ENCODE measurements around the gene CAMK2B. TPM values are rescaled to one million over a fixed set of nuclear protein-coding genes. Genes with fewer than 3 reads are reported as not detected.

The CAMK2B gene
- total RNA-seq, 1 donor from 2014 or later: 9.3 TPM

DNA sequence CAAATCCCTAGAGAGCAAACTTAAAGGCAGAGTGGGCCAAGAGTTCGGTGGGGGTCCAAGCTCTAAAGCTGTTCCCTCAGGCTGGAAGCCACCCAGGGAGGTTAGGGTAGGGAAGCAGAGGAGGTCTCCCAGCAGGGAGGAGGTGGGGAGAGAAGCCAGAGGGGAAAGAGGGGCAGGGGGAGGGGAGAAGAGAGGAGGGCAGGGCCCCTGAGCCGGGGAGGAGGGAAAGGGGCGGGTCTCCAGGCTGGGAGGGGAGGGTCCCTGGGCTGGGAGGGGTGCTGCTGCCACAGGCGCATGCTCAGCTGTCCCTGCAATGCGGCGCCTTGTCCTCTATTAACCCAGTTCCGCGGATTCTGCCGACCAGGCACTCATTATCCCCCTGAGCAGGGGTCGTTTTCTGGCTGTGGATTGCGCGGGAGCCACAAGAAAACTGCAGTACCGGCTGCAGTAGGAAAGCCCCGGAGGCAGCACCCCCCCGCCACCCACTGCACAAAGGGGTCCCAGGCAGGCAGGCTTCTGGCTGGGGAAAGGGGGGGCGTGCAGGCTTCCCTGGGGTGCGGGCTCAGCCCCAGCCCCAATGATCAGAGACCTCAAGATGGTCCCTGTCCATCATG lies 49.3 kb downstream of the CAMK2B start:
- Mint-ChIP-seq H3K4me1 (ENCODE audit: low read depth) (peaks cover 2% of the 10 kb centered on the region), H3K27ac (no peak overlapping the region), H3K27me3 (peaks cover 9% of the 10 kb centered on the region), H3K4me3 (ENCODE audit: low read depth) (peak overlapping the region; percentile 33), H3K9me3 (ENCODE audit: low read depth) (no peaks in the 10 kb centered on the region), H3K36me3 (ENCODE audit: insufficient read depth) (no peaks in the 10 kb centered on the region)
- TF ChIP-seq, protein P1, sequence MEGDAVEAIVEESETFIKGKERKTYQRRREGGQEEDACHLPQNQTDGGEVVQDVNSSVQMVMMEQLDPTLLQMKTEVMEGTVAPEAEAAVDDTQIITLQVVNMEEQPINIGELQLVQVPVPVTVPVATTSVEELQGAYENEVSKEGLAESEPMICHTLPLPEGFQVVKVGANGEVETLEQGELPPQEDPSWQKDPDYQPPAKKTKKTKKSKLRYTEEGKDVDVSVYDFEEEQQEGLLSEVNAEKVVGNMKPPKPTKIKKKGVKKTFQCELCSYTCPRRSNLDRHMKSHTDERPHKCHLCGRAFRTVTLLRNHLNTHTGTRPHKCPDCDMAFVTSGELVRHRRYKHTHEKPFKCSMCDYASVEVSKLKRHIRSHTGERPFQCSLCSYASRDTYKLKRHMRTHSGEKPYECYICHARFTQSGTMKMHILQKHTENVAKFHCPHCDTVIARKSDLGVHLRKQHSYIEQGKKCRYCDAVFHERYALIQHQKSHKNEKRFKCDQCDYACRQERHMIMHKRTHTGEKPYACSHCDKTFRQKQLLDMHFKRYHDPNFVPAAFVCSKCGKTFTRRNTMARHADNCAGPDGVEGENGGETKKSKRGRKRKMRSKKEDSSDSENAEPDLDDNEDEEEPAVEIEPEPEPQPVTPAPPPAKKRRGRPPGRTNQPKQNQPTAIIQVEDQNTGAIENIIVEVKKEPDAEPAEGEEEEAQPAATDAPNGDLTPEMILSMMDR (IDR thresholded peaks at IDR 0.05; ENCODE audit: unreplicated experiment): no peak
- peak; percentile 61 for DNase-seq (ENCODE audit: low spot score, unreplicated experiment)

DNA sequence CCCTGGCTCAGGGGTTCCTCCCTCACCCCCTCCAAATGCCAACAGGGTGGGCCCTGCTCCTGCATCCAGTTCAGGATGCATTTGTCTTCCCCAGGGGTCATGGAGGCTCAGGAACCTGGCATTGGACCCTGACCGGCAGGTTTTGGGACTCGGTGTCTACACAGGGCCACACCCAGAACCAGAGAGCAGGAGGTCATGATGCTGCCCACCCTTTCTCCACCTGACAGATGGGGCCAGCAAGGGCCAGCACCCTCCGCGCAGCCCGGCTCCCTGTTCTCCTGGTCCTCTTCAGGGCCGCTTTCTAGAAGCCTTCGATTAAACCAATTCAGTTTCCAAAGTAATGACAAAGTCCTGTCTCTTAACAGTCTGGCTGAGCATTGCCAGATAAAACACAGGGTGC lies 50.2 kb downstream of the CAMK2B start:
- no peaks in the 10 kb centered on the region for H3K9me3 Mint-ChIP-seq (ENCODE audit: low read depth)
- H3K36me3 Mint-ChIP-seq (ENCODE audit: insufficient read depth): no peaks in the 10 kb centered on the region
- H3K4me1 Mint-ChIP-seq (ENCODE audit: low read depth): peaks cover 2% of the 10 kb centered on the region
- no peak overlapping the region for H3K27ac Mint-ChIP-seq
- TF ChIP-seq, protein P1 (IDR thresholded peaks at IDR 0.05; ENCODE audit: unreplicated experiment): no peak
- DNase-seq (ENCODE audit: low spot score, unreplicated experiment): no peak
- peaks cover 6% of the 10 kb centered on the region for H3K27me3 Mint-ChIP-seq
- no peak overlapping the region for H3K4me3 Mint-ChIP-seq (ENCODE audit: low read depth)

DNA sequence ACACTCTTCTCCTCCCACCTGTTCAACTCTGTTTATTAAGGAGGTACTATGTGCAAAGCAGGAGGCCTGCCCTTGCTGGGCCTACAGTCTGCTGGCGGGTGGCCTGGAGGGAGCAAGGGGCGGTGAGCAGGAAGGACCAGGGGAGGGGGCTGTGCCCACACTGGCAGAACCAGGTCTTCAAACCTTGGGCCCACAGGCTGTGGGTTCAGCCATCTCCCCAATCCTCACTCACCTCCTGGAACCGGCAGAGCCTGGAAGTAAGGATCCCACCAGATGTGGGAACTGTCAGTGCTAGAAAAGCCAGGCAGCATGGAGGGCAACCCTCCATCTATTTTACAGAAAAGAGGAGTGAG lies 50.8 kb downstream of the CAMK2B start:
- H3K4me3 Mint-ChIP-seq (ENCODE audit: low read depth): no peak overlapping the region
- no peak for DNase-seq (ENCODE audit: low spot score, unreplicated experiment)
- peaks cover 2% of the 10 kb centered on the region for H3K4me1 Mint-ChIP-seq (ENCODE audit: low read depth)
- TF ChIP-seq, protein P1 (IDR thresholded peaks at IDR 0.05; ENCODE audit: unreplicated experiment): no peak
- peaks cover 6% of the 10 kb centered on the region for H3K27me3 Mint-ChIP-seq
- no peak overlapping the region for H3K27ac Mint-ChIP-seq
- H3K36me3 Mint-ChIP-seq (ENCODE audit: insufficient read depth): no peaks in the 10 kb centered on the region
- H3K9me3 Mint-ChIP-seq (ENCODE audit: low read depth): no peaks in the 10 kb centered on the region

DNA sequence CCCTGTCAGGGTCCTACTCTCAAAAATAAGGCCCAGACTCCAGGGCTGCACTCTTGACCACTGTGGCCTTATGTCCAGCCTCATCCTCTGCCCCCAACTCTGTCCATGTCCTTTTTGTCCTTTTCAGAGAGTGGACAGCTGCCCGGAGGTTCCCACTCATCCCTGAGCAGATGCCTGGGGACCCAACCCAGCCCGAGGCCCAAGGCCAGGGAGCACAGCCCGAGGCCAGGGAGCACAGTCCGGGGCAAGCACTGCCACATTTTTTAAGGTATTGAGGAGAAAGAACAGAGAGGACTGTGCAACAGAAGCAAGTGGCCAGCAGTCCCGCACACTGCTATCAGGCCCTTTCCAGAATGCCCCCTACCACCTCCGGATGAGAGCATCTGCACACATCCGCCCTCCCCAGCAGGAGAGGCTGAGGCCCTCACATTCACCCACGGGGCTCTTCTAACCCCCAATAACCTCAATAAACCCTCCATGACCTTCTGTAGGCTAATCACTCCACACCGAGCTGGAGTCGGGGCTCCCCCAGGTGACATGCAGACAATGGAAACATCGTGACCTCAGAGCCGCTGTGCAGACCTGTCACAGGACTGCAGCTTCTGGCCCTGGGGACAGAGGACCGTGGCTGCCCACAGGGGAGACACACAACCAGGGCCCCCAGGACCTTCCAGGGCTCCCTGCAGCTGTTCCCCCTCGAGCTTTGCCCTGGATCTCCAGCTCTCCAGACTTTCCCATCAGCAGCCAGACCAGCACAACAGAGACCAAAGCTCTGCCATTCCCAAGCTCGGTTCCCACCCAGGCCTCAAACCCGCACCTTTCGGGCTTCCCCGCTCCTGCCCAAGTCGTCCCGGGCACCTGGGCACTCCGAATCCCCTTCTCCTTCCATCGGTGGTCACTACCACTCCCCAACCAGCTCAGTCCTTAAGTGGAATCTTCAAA lies 51.4 kb downstream of the CAMK2B start:
- Mint-ChIP-seq H3K9me3 (ENCODE audit: low read depth) (no peaks in the 10 kb centered on the region), H3K27me3 (peaks cover 6% of the 10 kb centered on the region), H3K4me1 (ENCODE audit: low read depth) (peaks cover 2% of the 10 kb centered on the region), H3K36me3 (ENCODE audit: insufficient read depth) (no peaks in the 10 kb centered on the region), H3K4me3 (ENCODE audit: low read depth) (no peak overlapping the region), H3K27ac (no peak overlapping the region)
- no peak for DNase-seq (ENCODE audit: low spot score, unreplicated experiment)
- TF ChIP-seq, protein P1 (IDR thresholded peaks at IDR 0.05; ENCODE audit: unreplicated experiment): no peak

DNA sequence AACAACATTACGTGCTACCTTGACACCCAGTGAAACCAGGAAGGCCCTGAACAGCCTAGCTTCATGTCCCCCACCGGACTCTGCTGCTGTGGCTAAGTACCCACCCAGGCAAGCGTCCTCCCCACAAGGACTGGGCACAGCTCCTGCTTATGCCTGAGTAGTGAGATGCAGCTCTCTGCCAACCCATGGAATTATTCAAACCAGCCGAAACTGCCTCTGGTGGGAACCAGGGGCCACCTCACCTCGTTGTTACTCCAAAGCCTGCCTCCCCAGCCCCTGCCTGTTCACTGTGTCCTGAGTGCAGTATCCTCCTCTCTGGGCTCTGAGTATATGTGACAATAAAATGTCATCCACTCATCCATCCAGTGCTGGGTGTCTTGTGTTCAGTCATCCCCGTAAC lies 52.4 kb downstream of the CAMK2B start:
- Mint-ChIP-seq H3K4me1 (ENCODE audit: low read depth) (peaks cover 2% of the 10 kb centered on the region), H3K36me3 (ENCODE audit: insufficient read depth) (no peaks in the 10 kb centered on the region), H3K4me3 (ENCODE audit: low read depth) (no peak overlapping the region), H3K27me3 (peaks cover 6% of the 10 kb centered on the region), H3K9me3 (ENCODE audit: low read depth) (no peaks in the 10 kb centered on the region), H3K27ac (no peak overlapping the region)
- no peak for DNase-seq (ENCODE audit: low spot score, unreplicated experiment)
- TF ChIP-seq, protein P1 (IDR thresholded peaks at IDR 0.05; ENCODE audit: unreplicated experiment): no peak

All from progenitor cell of endocrine pancreas (in vitro differentiated cells).